GM23248 (cell line): ENCODE measurements around the gene ADGRV1. TPM values are rescaled to one million over a fixed set of nuclear protein-coding genes. Genes with fewer than 3 reads are reported as not detected.

Experiments used
- DNase-seq: peaks from one replicate; pipeline ENCODE4 v3.0.0-alpha.2; 2015
- H2AFZ ChIP-seq: fragments of 200-600 bp; sonication (generic); 2 replicates; pipeline ENCODE4 v1.6.1; 2016; ENCODE audit warnings: antibody characterized with exemption
- H3F3A ChIP-seq: fragments of 200-600 bp; sonication (generic); 2 replicates; pipeline ENCODE4 v1.6.1; 2016; ENCODE audit warnings: mild to moderate bottlenecking, antibody characterized with exemption, mixed run types; ENCODE audit not compliant: insufficient read depth
- H3K27ac ChIP-seq: fragments of 200-600 bp; sonication (generic); 2 replicates; pipeline ENCODE4 v1.5.1; 2016; ENCODE audit warnings: mild to moderate bottlenecking
- H3K27me3 ChIP-seq: fragments of 200-600 bp; sonication (generic); replicated peaks from 2 replicates; pipeline ENCODE4 v1.6.1; 2016; ENCODE audit warnings: mild to moderate bottlenecking; ENCODE audit not compliant: insufficient read depth
- H3K36me3 ChIP-seq: fragments of 200-600 bp; sonication (generic); 2 replicates; pipeline ENCODE4 v1.6.1; 2016; ENCODE audit warnings: low read depth, mild to moderate bottlenecking
- H3K4me1 ChIP-seq: fragments of 200-600 bp; sonication (generic); 2 replicates; pipeline ENCODE4 v1.6.1; 2016; ENCODE audit warnings: mild to moderate bottlenecking; ENCODE audit not compliant: insufficient read depth
- H3K4me2 ChIP-seq: fragments of 200-600 bp; sonication (generic); one replicate; pipeline ENCODE4 v1.6.1; 2016; ENCODE audit warnings: mild to moderate bottlenecking; ENCODE audit not compliant: unreplicated experiment
- H3K4me3 ChIP-seq: fragments of 200-600 bp; sonication (generic); 2 replicates; pipeline ENCODE4 v1.5.1; 2016; ENCODE audit warnings: mild to moderate bottlenecking
- H3K79me2 ChIP-seq: fragments of 200-600 bp; sonication (generic); 2 replicates; pipeline ENCODE4 v1.6.1; 2016; ENCODE audit warnings: mild to moderate bottlenecking; ENCODE audit not compliant: insufficient read depth
- H3K9ac ChIP-seq: fragments of 200-600 bp; sonication (generic); 2 replicates; pipeline ENCODE4 v1.6.1; 2016; ENCODE audit warnings: mild to moderate bottlenecking
- H3K9me2 ChIP-seq: fragments of 200-600 bp; sonication (generic); 2 replicates; pipeline ENCODE4 v1.6.1; 2016; ENCODE audit warnings: mixed run types, mild to moderate bottlenecking, moderate library complexity; ENCODE audit not compliant: insufficient read depth
- H3K9me3 ChIP-seq: fragments of 200-600 bp; sonication (generic); one replicate; pipeline ENCODE4 v1.6.1; 2017; ENCODE audit warnings: low read depth
- H4K20me1 ChIP-seq: fragments of 200-600 bp; sonication (generic); 2 replicates; pipeline ENCODE4 v1.6.0; 2016; ENCODE audit not compliant: insufficient read depth
- EZH2 ChIP-seq: fragments of 200-600 bp; sonication (generic); IDR thresholded peaks from 2 replicates; pipeline ENCODE4 v1.6.1; 2018; ENCODE audit warnings: antibody characterized with exemption, mild to moderate bottlenecking; ENCODE audit not compliant: insufficient read depth, poor library complexity, severe bottlenecking
- EZH2phosphoT487 ChIP-seq: fragments of 200-600 bp; sonication (generic); IDR thresholded peaks from 2 replicates; pipeline ENCODE4 v1.6.1; 2018; ENCODE audit warnings: antibody characterized with exemption, moderate library complexity, mild to moderate bottlenecking, low read depth; ENCODE audit not compliant: insufficient read depth
- WGBS, 2 experiments: methylation state at CpG; one replicate each; pipeline ENCODE4 v1.1.6; 2015 to 2017; ENCODE audit warnings: low lambda C conversion rate in 2 of 2, low coverage in 1 of 2; ENCODE audit errors: missing lambda C conversion rate in 2 of 2; 5-methylcytosine and 5-hydroxymethylcytosine counted together
- in situ Hi-C: fragments of 300-500 bp; cut with MboI; formaldehyde crosslinking; loops from 2 replicates; pipeline ENCODE4 v1.15.0; 2020
- polyA plus RNA-seq: library from polyadenylated mRNA; unstranded; fragments of >200 nt; fragmentation: Nextera tagmentation; extraction: Ambion mirVana; gene quantifications from 2 replicates; pipeline ENCODE4 v1.2.1, GENCODE V29; 2016
- total RNA-seq: library from RNA; depleted of rRNA; stranded (reverse); fragments of >200 nt; shearing (Covaris generic); gene quantifications from 2 replicates; pipeline ENCODE4 v1.2.3, GENCODE V29; 2014

The ADGRV1 gene
- total and polyA plus RNA-seq, 2 experiments from 2014 or later, result not detected

GRCh38 chr5:91119217-91119616 lies 560.6 kb downstream of the ADGRV1 start:
- Histone ChIP-seq H3K9me2 (no peaks in the 10 kb centered on the region), H3K9ac (no peak overlapping the region), H3K9me3 (no peaks in the 10 kb centered on the region), H3K79me2 (no peaks in the 10 kb centered on the region), H4K20me1 (no peaks in the 10 kb centered on the region), H3K27me3 (no peaks in the 10 kb centered on the region), H3F3A (peaks cover 19% of the 10 kb centered on the region), H3K36me3 (no peaks in the 10 kb centered on the region), H2AFZ (no peak overlapping the region), H3K4me1 (peaks cover 22% of the 10 kb centered on the region), H3K27ac (peak overlapping the region; percentile 7; the same call in 1 of the 2 replicates), H3K4me3 (no peak overlapping the region), H3K4me2 (peak overlapping the region; percentile 40)
- DNase-seq, result no peak
- in situ Hi-C loops, result no loop called here
- WGBS, 2 experiments, result 85 to 87% methylated on average over 4 of the region's 4 CpGs
- TF ChIP-seq EZH2phosphoT487 (no peak), EZH2 (no peak)

- 57 to 60% methylated on average over 6 of the region's 6 CpGs for WGBS, 2 experiments
- H3K9me3 ChIP-seq, result no peaks in the 10 kb centered on the region
- H3K4me1 ChIP-seq, result peaks cover 26% of the 10 kb centered on the region
- H3K4me3 ChIP-seq, result no peak overlapping the region
- no peaks in the 10 kb centered on the region for H3K9me2 ChIP-seq
- no peak for DNase-seq
- H3K27me3 ChIP-seq, result no peaks in the 10 kb centered on the region
- no peaks in the 10 kb centered on the region for H4K20me1 ChIP-seq
- H2AFZ ChIP-seq, result no peak overlapping the region
- no peak overlapping the region for H3K9ac ChIP-seq
- no peaks in the 10 kb centered on the region for H3K36me3 ChIP-seq
- peaks cover 24% of the 10 kb centered on the region for H3F3A ChIP-seq
- TF ChIP-seq EZH2, result no peak
- TF ChIP-seq EZH2phosphoT487, result no peak
- no peak overlapping the region for H3K27ac ChIP-seq
- H3K4me2 ChIP-seq, result no peak overlapping the region
- H3K79me2 ChIP-seq, result no peaks in the 10 kb centered on the region
- in situ Hi-C loops, result no loop called here
These were observed 561.6 kb downstream of the ADGRV1 start for GRCh38 chr5:91119981-91120850.

GRCh38 chr5:91121347-91121993 lies 562.9 kb downstream of the ADGRV1 start:
- peaks cover 36% of the 10 kb centered on the region for H3K4me1 ChIP-seq
- no peaks in the 10 kb centered on the region for H3K9me2 ChIP-seq
- no peak for DNase-seq
- no peaks in the 10 kb centered on the region for H3K79me2 ChIP-seq
- no peaks in the 10 kb centered on the region for H3K27me3 ChIP-seq
- WGBS, 2 experiments, result 49 to 54% methylated on average over 7 of the region's 7 CpGs
- TF ChIP-seq EZH2 (no peak), EZH2phosphoT487 (no peak)
- H3K36me3 ChIP-seq, result no peaks in the 10 kb centered on the region
- H3K4me2 ChIP-seq, result no peak overlapping the region
- H3K4me3 ChIP-seq, result no peak overlapping the region
- no peaks in the 10 kb centered on the region for H4K20me1 ChIP-seq
- no peak overlapping the region for H3K27ac ChIP-seq
- H3K9ac ChIP-seq, result no peak overlapping the region
- peaks cover 32% of the 10 kb centered on the region for H3F3A ChIP-seq
- in situ Hi-C loops, result no loop called here
- H2AFZ ChIP-seq, result no peak overlapping the region
- no peaks in the 10 kb centered on the region for H3K9me3 ChIP-seq

GRCh38 chr5:91122651-91123050 lies 564.1 kb downstream of the ADGRV1 start:
- Histone ChIP-seq H3K4me1 (peaks cover 47% of the 10 kb centered on the region), H3K79me2 (no peaks in the 10 kb centered on the region), H4K20me1 (no peaks in the 10 kb centered on the region), H3K36me3 (no peaks in the 10 kb centered on the region), H3K9ac (no peak overlapping the region), H3K4me2 (no peak overlapping the region), H2AFZ (no peak overlapping the region; the same call in 1 of the 2 replicates), H3K27ac (no peak overlapping the region), H3K9me3 (no peaks in the 10 kb centered on the region), H3K27me3 (no peaks in the 10 kb centered on the region), H3K9me2 (no peaks in the 10 kb centered on the region), H3K4me3 (no peak overlapping the region), H3F3A (peaks cover 38% of the 10 kb centered on the region)
- in situ Hi-C loops, result no loop called here
- no peak for DNase-seq
- WGBS, 2 experiments, result 80 to 84% methylated on average over 2 of the region's 2 CpGs
- no peak for TF ChIP-seq EZH2phosphoT487
- no peak for TF ChIP-seq EZH2
